Tibial artery (tissue), 4 donors: ENCODE data around the gene RCAN2.

Source experiments
- DNase-seq, 2 donors: peaks; one replicate each; pipeline ENCODE4 v3.0.0-alpha.2; 2019
- H3K27ac ChIP-seq, 2 donors: fragments of 200-600 bp; sonication (generic) in 1 of 2; 1 replicate in 1 of 2; 2 replicates in 1 of 2; pipeline ENCODE4 v1.5.1; 2018 to 2019; ENCODE audit warnings: mild to moderate bottlenecking in 1 of 2
- H3K27me3 ChIP-seq, 2 donors: fragments of 200-600 bp; sonication (generic) in 1 of 2; one replicate each; pipeline versions ENCODE4 v1.5.1 to v1.6.0; 2016 to 2019
- H3K36me3 ChIP-seq, 3 donors: fragments of 200-600 bp; sonication (generic) in 2 of 3; one replicate each; pipeline ENCODE4 v1.5.1; 2016 to 2019; ENCODE audit warnings: mild to moderate bottlenecking in 2 of 3
- H3K4me1 ChIP-seq, 4 donors: fragments of 200-600 bp; sonication (generic) in 2 of 4; 1 replicate in 3 of 4; 2 replicates in 1 of 4; pipeline ENCODE4 v1.5.1; 2016 to 2019
- H3K4me3 ChIP-seq, 2 donors: fragments of 200-600 bp; sonication (generic) in 1 of 2; 1 replicate in 1 of 2; 2 replicates in 1 of 2; pipeline ENCODE4 v1.5.1; 2018 to 2019; ENCODE audit warnings: mild to moderate bottlenecking in 2 of 2
- H3K9me3 ChIP-seq, 3 donors: fragments of 200-600 bp; sonication (generic) in 1 of 3; one replicate each; pipeline ENCODE4 v1.5.1; 2016 to 2019
- intact Hi-C: fragments of 100-400 bp; cut with DNase I; formaldehyde crosslinking; loops from one replicate; pipeline ENCODE4 v1.15.0; 2023; ENCODE audit warnings: low total_unique reads
- TF ChIP-seq, protein P1 (sequence below), 2 experiments: fragments of 200-600 bp in 1 of 2; fragments of 450-650 bp in 1 of 2; IDR thresholded peaks; one replicate each; pipeline ENCODE4 v1.5.1; 2017 to 2019; ENCODE audit warnings: antibody characterized with exemption in 2 of 2, mild to moderate bottlenecking in 1 of 2, moderate library complexity in 1 of 2

Gene RCAN2

DNA sequence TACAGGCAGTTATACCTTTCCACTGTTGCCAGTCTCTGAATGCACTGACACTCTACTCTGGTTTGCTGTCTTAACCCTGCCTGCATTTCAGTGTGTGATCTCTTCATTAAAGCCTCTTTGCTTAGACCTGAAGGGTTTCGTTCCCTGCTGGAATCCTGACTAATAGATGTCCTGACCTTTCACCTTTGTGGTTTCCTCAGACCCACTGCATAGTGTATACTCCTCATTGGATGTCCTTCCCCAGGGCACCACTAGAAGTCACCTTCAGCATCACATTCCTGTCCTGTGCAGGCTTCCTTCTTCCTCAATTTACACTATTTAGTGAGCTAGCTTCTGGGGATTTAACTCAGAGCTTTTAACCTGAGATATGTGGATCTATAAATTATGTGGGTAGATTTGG, 120.6 kb downstream of the RCAN2 start:
- Histone ChIP-seq H3K9me3 (no peaks in the 10 kb centered on the region), H3K36me3 (no peaks in the 10 kb centered on the region), H3K4me3 (no peak overlapping the region), H3K4me1 (peaks cover 0 to 89% (median 10%) of the 10 kb centered on the region in 4 donors), H3K27ac (no peak overlapping the region), H3K27me3 (no peaks in the 10 kb centered on the region)
- no peak for DNase-seq
- TF ChIP-seq, protein P1, sequence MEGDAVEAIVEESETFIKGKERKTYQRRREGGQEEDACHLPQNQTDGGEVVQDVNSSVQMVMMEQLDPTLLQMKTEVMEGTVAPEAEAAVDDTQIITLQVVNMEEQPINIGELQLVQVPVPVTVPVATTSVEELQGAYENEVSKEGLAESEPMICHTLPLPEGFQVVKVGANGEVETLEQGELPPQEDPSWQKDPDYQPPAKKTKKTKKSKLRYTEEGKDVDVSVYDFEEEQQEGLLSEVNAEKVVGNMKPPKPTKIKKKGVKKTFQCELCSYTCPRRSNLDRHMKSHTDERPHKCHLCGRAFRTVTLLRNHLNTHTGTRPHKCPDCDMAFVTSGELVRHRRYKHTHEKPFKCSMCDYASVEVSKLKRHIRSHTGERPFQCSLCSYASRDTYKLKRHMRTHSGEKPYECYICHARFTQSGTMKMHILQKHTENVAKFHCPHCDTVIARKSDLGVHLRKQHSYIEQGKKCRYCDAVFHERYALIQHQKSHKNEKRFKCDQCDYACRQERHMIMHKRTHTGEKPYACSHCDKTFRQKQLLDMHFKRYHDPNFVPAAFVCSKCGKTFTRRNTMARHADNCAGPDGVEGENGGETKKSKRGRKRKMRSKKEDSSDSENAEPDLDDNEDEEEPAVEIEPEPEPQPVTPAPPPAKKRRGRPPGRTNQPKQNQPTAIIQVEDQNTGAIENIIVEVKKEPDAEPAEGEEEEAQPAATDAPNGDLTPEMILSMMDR (IDR thresholded peaks at IDR 0.05) = no peak
- intact Hi-C loops = no loop called here

DNA sequence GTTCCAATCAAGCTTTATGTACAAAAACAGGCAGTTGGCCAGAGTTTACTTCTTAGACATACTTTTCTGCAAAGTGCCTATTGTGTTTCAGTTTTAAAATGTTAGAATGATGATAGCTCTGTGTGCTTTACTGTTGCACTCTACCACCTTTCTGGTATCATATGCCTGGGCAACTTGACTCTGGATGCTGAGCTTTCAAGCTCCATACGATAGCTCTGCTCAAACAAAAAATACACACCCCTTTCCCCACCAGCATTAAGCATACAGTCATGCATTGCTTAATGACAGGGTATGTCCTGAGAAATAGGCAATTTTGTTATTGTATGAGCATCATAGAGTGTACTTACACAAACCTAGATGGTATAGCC, 123.1 kb downstream of the RCAN2 start:
- no peaks in the 10 kb centered on the region for H3K27me3 ChIP-seq
- H3K9me3 ChIP-seq = no peaks in the 10 kb centered on the region
- no peak for DNase-seq
- TF ChIP-seq, protein P1 (IDR thresholded peaks at IDR 0.05) = no peak
- H3K27ac ChIP-seq = no peak overlapping the region
- intact Hi-C loops = no loop called here
- H3K4me3 ChIP-seq = no peak overlapping the region
- H3K4me1 ChIP-seq = peaks cover 0 to 80% (median 10%) of the 10 kb centered on the region in 4 donors
- H3K36me3 ChIP-seq = no peaks in the 10 kb centered on the region

DNA sequence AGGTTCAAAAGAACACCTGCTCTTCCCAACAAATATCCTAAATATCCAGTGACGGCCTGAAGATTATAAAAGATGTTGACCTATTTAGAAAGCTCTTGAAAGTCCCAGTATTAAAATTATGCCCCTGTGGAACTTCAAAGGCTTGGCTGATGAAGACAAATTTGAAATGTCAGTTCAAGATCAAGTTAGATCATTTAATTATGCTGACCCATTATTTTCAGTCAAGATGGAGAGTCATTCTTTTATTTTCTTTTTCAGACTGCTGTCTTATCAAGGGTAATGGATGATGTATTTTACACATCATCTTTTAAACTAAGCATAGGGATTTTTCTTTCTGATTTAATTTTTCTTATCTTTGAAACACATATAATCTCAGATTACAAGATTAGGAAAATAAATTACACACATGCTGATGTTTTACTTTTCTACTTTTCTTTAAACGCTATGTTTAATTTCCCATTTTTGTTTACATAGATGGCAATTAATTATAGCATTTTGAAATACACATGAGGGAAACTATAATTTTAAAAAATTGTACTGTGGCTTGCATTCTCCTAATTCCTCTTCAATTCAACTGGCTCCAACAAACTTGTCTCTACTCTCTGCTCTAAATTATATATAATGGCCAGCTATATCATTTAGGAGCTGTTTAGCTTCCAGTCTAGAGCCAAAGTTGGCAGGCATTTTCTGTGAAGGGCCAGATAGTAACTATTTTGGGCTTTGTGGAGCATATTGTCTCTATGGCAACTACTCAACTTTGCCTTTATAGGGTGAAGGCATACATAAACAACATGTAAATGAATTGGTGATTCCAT, 123.7 kb downstream of the RCAN2 start:
- TF ChIP-seq, protein P1 (IDR thresholded peaks at IDR 0.05) = no peak
- intact Hi-C loops = no loop called here
- Histone ChIP-seq H3K9me3 (no peaks in the 10 kb centered on the region), H3K27me3 (no peaks in the 10 kb centered on the region), H3K4me1 (peaks cover 0 to 74% (median 10%) of the 10 kb centered on the region in 4 donors), H3K4me3 (no peak overlapping the region), H3K36me3 (no peaks in the 10 kb centered on the region), H3K27ac (no peak overlapping the region)
- DNase-seq = no peak

DNA sequence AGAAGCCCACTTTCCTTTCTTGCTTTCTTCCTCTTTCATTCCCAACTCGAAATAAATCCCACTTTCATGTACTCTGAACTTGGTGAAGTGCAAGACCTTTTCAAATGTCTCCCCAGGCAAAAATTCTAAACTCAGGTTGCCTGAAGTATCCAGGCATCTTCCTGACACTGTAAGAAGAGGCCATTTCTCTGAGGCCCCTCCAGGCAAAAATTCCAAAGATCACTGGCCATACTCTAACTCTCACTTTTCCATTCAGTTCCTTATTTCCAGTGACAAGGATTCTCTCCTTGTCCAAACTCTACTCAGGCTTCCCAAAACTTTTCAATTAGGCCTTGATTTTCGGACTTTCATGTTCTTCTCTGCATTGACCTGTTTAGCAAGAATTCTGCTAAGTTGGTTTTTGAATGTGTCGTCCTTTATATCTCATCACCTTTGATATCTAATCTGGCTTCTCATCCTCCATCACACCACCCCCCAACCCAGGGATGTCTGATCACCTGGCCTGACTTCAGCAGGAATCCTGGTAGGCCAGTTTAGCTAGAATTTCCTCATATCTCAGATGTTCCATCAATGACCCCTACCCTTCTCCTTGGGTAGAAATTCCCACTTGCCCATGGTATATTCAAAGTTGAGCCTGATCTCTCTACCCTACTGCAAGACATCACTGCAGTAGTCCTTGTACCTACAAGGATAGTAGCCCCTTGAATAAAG, 124.9 kb downstream of the RCAN2 start:
- Histone ChIP-seq H3K36me3 (no peaks in the 10 kb centered on the region), H3K27ac (no peak overlapping the region), H3K27me3 (no peaks in the 10 kb centered on the region), H3K4me3 (no peak overlapping the region), H3K9me3 (no peaks in the 10 kb centered on the region), H3K4me1 (peaks cover 0 to 62% (median 10%) of the 10 kb centered on the region in 4 donors)
- TF ChIP-seq, protein P1 (IDR thresholded peaks at IDR 0.05) = no peak
- intact Hi-C loops = no loop called here
- no peak for DNase-seq

DNA sequence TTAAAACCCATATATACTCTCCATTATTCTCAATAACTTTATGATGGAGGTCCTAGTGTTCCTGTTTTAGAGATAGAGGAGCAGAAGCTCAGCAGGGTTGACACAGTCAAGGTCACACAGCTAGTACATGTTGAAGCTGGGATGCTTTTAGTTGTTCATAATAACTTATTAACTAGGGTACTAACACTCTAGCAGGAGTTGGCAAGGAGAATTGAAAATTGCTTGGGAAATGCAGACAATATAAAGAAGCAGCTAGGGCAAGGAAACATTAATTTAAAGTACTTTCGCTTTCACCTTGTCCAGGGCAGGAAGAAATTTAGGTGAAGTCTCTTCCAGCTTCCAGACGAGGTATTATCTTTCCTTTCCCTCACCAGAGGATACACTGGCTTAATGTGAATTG, 133.7 kb downstream of the RCAN2 start:
- no peak overlapping the region for H3K27ac ChIP-seq
- H3K27me3 ChIP-seq = no peaks in the 10 kb centered on the region
- H3K4me3 ChIP-seq = no peak overlapping the region
- intact Hi-C loops = no loop called here
- H3K4me1 ChIP-seq = peaks cover 0 to 56% (median 10%) of the 10 kb centered on the region in 4 donors
- H3K36me3 ChIP-seq = no peaks in the 10 kb centered on the region
- no peak for DNase-seq
- H3K9me3 ChIP-seq = no peaks in the 10 kb centered on the region
- TF ChIP-seq, protein P1 (IDR thresholded peaks at IDR 0.05) = no peak
